Measurements from ENCODE around the gene COX4I2. TPM values are rescaled to one million over a fixed set of nuclear protein-coding genes. Genes with fewer than 3 reads are reported as not detected.

COX4I2 gene
- total and polyA plus RNA-seq, 2 experiments from 2014 or later = not detected

GRCh38 chr20:31673943-31674463, 36.3 kb downstream of the COX4I2 start:
- in situ Hi-C loops (cut with MboI) = no loop called here
- 89 to 98% methylated on average over 2 of the region's 2 CpGs for WGBS, 2 experiments (ENCODE audit: low coverage in 1 of 2, low lambda C conversion rate in 2 of 2, missing lambda C conversion rate in 2 of 2)
- Histone ChIP-seq H3F3A (ENCODE audit: insufficient read depth) (0 out of 2 replicates have a peak, but pooled peaks cover 4% of the 10 kb centered on the region), H3K27me3 (replicated peaks; ENCODE audit: insufficient read depth) (no peaks in the 10 kb centered on the region), H3K27ac (no peak overlapping the region), H4K20me1 (ENCODE audit: insufficient read depth) (no peaks in the 10 kb centered on the region), H3K4me2 (ENCODE audit: unreplicated experiment) (no peak overlapping the region), H3K9me2 (ENCODE audit: insufficient read depth) (no peaks in the 10 kb centered on the region), H3K79me2 (ENCODE audit: insufficient read depth) (peaks cover 98% of the 10 kb centered on the region), H3K9ac (no peak overlapping the region), H3K4me3 (no peak overlapping the region), H2AFZ (no peak overlapping the region), H3K36me3 (ENCODE audit: low read depth) (0 out of 2 replicates have a peak, but pooled peaks cover 4% of the 10 kb centered on the region), H3K9me3 (ENCODE audit: low read depth) (no peaks in the 10 kb centered on the region), H3K4me1 (ENCODE audit: insufficient read depth) (peaks cover 29% of the 10 kb centered on the region)
- TF ChIP-seq EZH2phosphoT487 (IDR thresholded peaks at IDR 0.05; ENCODE audit: insufficient read depth, low read depth) (no peak), EZH2 (IDR thresholded peaks at IDR 0.05; ENCODE audit: insufficient read depth, poor library complexity, severe bottlenecking) (no peak)
- no peak for DNase-seq

GRCh38 chr20:31674895-31675827, 37.4 kb downstream of the COX4I2 start:
- no peak overlapping the region for H3K4me3 ChIP-seq
- H2AFZ ChIP-seq = no peak overlapping the region
- no peaks in the 10 kb centered on the region for H4K20me1 ChIP-seq (ENCODE audit: insufficient read depth)
- 60 to 62% methylated on average over 10 of the region's 10 CpGs for WGBS, 2 experiments (ENCODE audit: low coverage in 1 of 2, low lambda C conversion rate in 2 of 2, missing lambda C conversion rate in 2 of 2)
- H3K9me3 ChIP-seq (ENCODE audit: low read depth) = no peaks in the 10 kb centered on the region
- peaks cover 33% of the 10 kb centered on the region for H3K4me1 ChIP-seq (ENCODE audit: insufficient read depth)
- H3K9me2 ChIP-seq (ENCODE audit: insufficient read depth) = no peaks in the 10 kb centered on the region
- H3K9ac ChIP-seq = no peak overlapping the region
- H3K27me3 ChIP-seq (replicated peaks; ENCODE audit: insufficient read depth) = no peaks in the 10 kb centered on the region
- 0 out of 2 replicates have a peak, but pooled peaks cover 4% of the 10 kb centered on the region for H3K36me3 ChIP-seq (ENCODE audit: low read depth)
- DNase-seq = peak; percentile 75
- peaks cover 98% of the 10 kb centered on the region for H3K79me2 ChIP-seq (ENCODE audit: insufficient read depth)
- H3K4me2 ChIP-seq (ENCODE audit: unreplicated experiment) = peak overlapping the region; percentile 49
- H3K27ac ChIP-seq = peak overlapping the region; percentile 9
- in situ Hi-C loops (cut with MboI) = no loop called here
- TF ChIP-seq EZH2phosphoT487 (IDR thresholded peaks at IDR 0.05; ENCODE audit: insufficient read depth, low read depth) (no peak), EZH2 (IDR thresholded peaks at IDR 0.05; ENCODE audit: insufficient read depth, poor library complexity, severe bottlenecking) (no peak)
- 0 out of 2 replicates have a peak, but pooled peaks cover 4% of the 10 kb centered on the region for H3F3A ChIP-seq (ENCODE audit: insufficient read depth)

- no peak overlapping the region for H2AFZ ChIP-seq
- H3K4me1 ChIP-seq (ENCODE audit: insufficient read depth) = peaks cover 33% of the 10 kb centered on the region
- in situ Hi-C loops (cut with MboI) = no loop called here
- H3K9me2 ChIP-seq (ENCODE audit: insufficient read depth) = no peaks in the 10 kb centered on the region
- no peak overlapping the region for H3K9ac ChIP-seq
- H3K36me3 ChIP-seq (ENCODE audit: low read depth) = 0 out of 2 replicates have a peak, but pooled peaks cover 4% of the 10 kb centered on the region
- H3F3A ChIP-seq (ENCODE audit: insufficient read depth) = 0 out of 2 replicates have a peak, but pooled peaks cover 4% of the 10 kb centered on the region
- peak; percentile 20 for DNase-seq
- H3K27me3 ChIP-seq (replicated peaks; ENCODE audit: insufficient read depth) = no peaks in the 10 kb centered on the region
- H3K27ac ChIP-seq = no peak overlapping the region
- no peaks in the 10 kb centered on the region for H3K9me3 ChIP-seq (ENCODE audit: low read depth)
- H3K4me3 ChIP-seq = no peak overlapping the region
- 83 to 88% methylated on average over 11 of the region's 11 CpGs for WGBS, 2 experiments (ENCODE audit: low coverage in 1 of 2, low lambda C conversion rate in 2 of 2, missing lambda C conversion rate in 2 of 2)
- no peak overlapping the region for H3K4me2 ChIP-seq (ENCODE audit: unreplicated experiment)
- TF ChIP-seq EZH2 (IDR thresholded peaks at IDR 0.05; ENCODE audit: insufficient read depth, poor library complexity, severe bottlenecking) (no peak), EZH2phosphoT487 (IDR thresholded peaks at IDR 0.05; ENCODE audit: insufficient read depth, low read depth) (no peak)
- H3K79me2 ChIP-seq (ENCODE audit: insufficient read depth) = peaks cover 98% of the 10 kb centered on the region
- no peaks in the 10 kb centered on the region for H4K20me1 ChIP-seq (ENCODE audit: insufficient read depth)
Observed at GRCh38 chr20:31675828-31676608, 38.3 kb downstream of the COX4I2 start.

- no peak overlapping the region for H3K9ac ChIP-seq
- H2AFZ ChIP-seq = no peak overlapping the region
- TF ChIP-seq EZH2phosphoT487 (IDR thresholded peaks at IDR 0.05; ENCODE audit: insufficient read depth, low read depth) (no peak), EZH2 (IDR thresholded peaks at IDR 0.05; ENCODE audit: insufficient read depth, poor library complexity, severe bottlenecking) (no peak)
- 0 out of 2 replicates have a peak, but pooled peaks cover 4% of the 10 kb centered on the region for H3K36me3 ChIP-seq (ENCODE audit: low read depth)
- H3K4me3 ChIP-seq = no peak overlapping the region
- in situ Hi-C loops (cut with MboI) = no loop called here
- no peak for DNase-seq
- no peak overlapping the region for H3K4me2 ChIP-seq (ENCODE audit: unreplicated experiment)
- 0 out of 2 replicates have a peak, but pooled peaks cover 4% of the 10 kb centered on the region for H3F3A ChIP-seq (ENCODE audit: insufficient read depth)
- no peaks in the 10 kb centered on the region for H3K27me3 ChIP-seq (replicated peaks; ENCODE audit: insufficient read depth)
- H3K9me2 ChIP-seq (ENCODE audit: insufficient read depth) = no peaks in the 10 kb centered on the region
- no peak overlapping the region for H3K27ac ChIP-seq
- no peaks in the 10 kb centered on the region for H4K20me1 ChIP-seq (ENCODE audit: insufficient read depth)
- H3K79me2 ChIP-seq (ENCODE audit: insufficient read depth) = peaks cover 98% of the 10 kb centered on the region
- no peaks in the 10 kb centered on the region for H3K9me3 ChIP-seq (ENCODE audit: low read depth)
- WGBS, 2 experiments (ENCODE audit: low coverage in 1 of 2, low lambda C conversion rate in 2 of 2, missing lambda C conversion rate in 2 of 2) = 92 to 96% methylated on average over 7 of the region's 7 CpGs
- H3K4me1 ChIP-seq (ENCODE audit: insufficient read depth) = peaks cover 33% of the 10 kb centered on the region
Observed at GRCh38 chr20:31676609-31676989, 38.9 kb downstream of the COX4I2 start.

Data from GM23248 (cell line).